ENCODE data around the gene ENTPD2.
A peak's percentile ranks its signal among the peaks of the same experiment; 100 is the strongest.

ENTPD2 gene

GRCh38 chr9:137028263-137029057 is 25.4 kb downstream of the ENTPD2 start:
- Histone ChIP-seq H3K27me3 (replicated peaks; ENCODE audit: control insufficient read depth, insufficient read depth, low read length, poor library complexity, severe bottlenecking) (no peaks in the 10 kb centered on the region), H3K9me3 (ENCODE audit: control insufficient read depth, low read length) (no peaks in the 10 kb centered on the region), H3K4me1 (ENCODE audit: control insufficient read depth, insufficient read depth, low read length, poor library complexity, severe bottlenecking) (peaks cover 64% of the 10 kb centered on the region), H3K36me3 (ENCODE audit: control insufficient read depth, insufficient read depth, low read length) (no peaks in the 10 kb centered on the region), H3K27ac (ENCODE audit: insufficient read depth, low read length, poor library complexity, severe bottlenecking) (peak overlapping the region; percentile 61), H3K4me3 (ENCODE audit: insufficient read depth, low read depth, low read length, poor library complexity, severe bottlenecking) (peak overlapping the region; percentile 67)
- peak; percentile 52 to 63 (median 55) for DNase-seq

GRCh38 chr9:137027369-137028262 is 26.2 kb downstream of the ENTPD2 start, which contains the start of gene ABCA2:
Gene ABCA2, minus strand, starts transcription at chr9:137028237. Its CDS starts 97 bp downstream, at chr9:137028140.
- H3K9me3 ChIP-seq (ENCODE audit: control insufficient read depth, low read length): no peaks in the 10 kb centered on the region
- H3K27ac ChIP-seq (ENCODE audit: insufficient read depth, low read length, poor library complexity, severe bottlenecking): peak within 1 kb of the TSS; percentile 61
- peak in 1 of 3 donors; percentile 55 for DNase-seq
- peaks cover 59% of the 10 kb centered on the region for H3K4me1 ChIP-seq (ENCODE audit: control insufficient read depth, insufficient read depth, low read length, poor library complexity, severe bottlenecking)
- peak within 1 kb of the TSS; percentile 67 for H3K4me3 ChIP-seq (ENCODE audit: insufficient read depth, low read depth, low read length, poor library complexity, severe bottlenecking)
- H3K36me3 ChIP-seq (ENCODE audit: control insufficient read depth, insufficient read depth, low read length): no peaks in the 10 kb centered on the region
- H3K27me3 ChIP-seq (replicated peaks; ENCODE audit: control insufficient read depth, insufficient read depth, low read length, poor library complexity, severe bottlenecking): no peaks in the 10 kb centered on the region

DNA sequence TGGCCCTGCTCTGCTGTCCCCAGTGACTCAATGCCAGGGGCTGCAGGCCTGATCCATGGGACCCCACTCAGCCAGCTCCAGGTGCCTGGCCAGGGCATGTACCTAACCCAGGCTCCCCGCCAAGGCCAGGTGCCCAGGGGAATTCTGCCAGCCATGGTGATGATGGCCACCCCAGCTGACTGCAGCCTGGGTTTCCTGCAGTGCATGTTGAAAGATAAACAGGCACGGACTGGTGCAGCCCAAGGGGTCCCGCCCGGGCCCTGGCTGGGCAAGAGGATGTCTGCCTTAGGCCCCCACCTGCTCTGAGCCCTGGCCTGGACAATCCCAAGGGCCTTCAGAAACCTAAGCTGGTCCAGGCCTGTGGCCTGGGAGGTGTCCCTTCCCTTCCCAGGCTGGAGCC is 27.0 kb downstream of the ENTPD2 start:
- Histone ChIP-seq H3K4me3 (ENCODE audit: insufficient read depth, low read depth, low read length, poor library complexity, severe bottlenecking) (no peak overlapping the region), H3K4me1 (ENCODE audit: control insufficient read depth, insufficient read depth, low read length, poor library complexity, severe bottlenecking) (peaks cover 51% of the 10 kb centered on the region), H3K36me3 (ENCODE audit: control insufficient read depth, insufficient read depth, low read length) (no peaks in the 10 kb centered on the region), H3K27ac (ENCODE audit: insufficient read depth, low read length, poor library complexity, severe bottlenecking) (no peak overlapping the region), H3K27me3 (replicated peaks; ENCODE audit: control insufficient read depth, insufficient read depth, low read length, poor library complexity, severe bottlenecking) (no peaks in the 10 kb centered on the region), H3K9me3 (ENCODE audit: control insufficient read depth, low read length) (no peaks in the 10 kb centered on the region)
- no peak for DNase-seq

GRCh38 chr9:137026384-137026783 is 27.5 kb downstream of the ENTPD2 start:
- H3K4me3 ChIP-seq (ENCODE audit: insufficient read depth, low read depth, low read length, poor library complexity, severe bottlenecking): no peak overlapping the region
- peaks cover 47% of the 10 kb centered on the region for H3K4me1 ChIP-seq (ENCODE audit: control insufficient read depth, insufficient read depth, low read length, poor library complexity, severe bottlenecking)
- H3K9me3 ChIP-seq (ENCODE audit: control insufficient read depth, low read length): no peaks in the 10 kb centered on the region
- DNase-seq: no peak
- no peaks in the 10 kb centered on the region for H3K27me3 ChIP-seq (replicated peaks; ENCODE audit: control insufficient read depth, insufficient read depth, low read length, poor library complexity, severe bottlenecking)
- H3K27ac ChIP-seq (ENCODE audit: insufficient read depth, low read length, poor library complexity, severe bottlenecking): no peak overlapping the region
- H3K36me3 ChIP-seq (ENCODE audit: control insufficient read depth, insufficient read depth, low read length): no peaks in the 10 kb centered on the region

- DNase-seq: no peak
- Histone ChIP-seq H3K4me1 (ENCODE audit: control insufficient read depth, insufficient read depth, low read length, poor library complexity, severe bottlenecking) (peaks cover 39% of the 10 kb centered on the region), H3K27ac (ENCODE audit: insufficient read depth, low read length, poor library complexity, severe bottlenecking) (no peak overlapping the region), H3K9me3 (ENCODE audit: control insufficient read depth, low read length) (no peaks in the 10 kb centered on the region), H3K27me3 (replicated peaks; ENCODE audit: control insufficient read depth, insufficient read depth, low read length, poor library complexity, severe bottlenecking) (no peaks in the 10 kb centered on the region), H3K36me3 (ENCODE audit: control insufficient read depth, insufficient read depth, low read length) (no peaks in the 10 kb centered on the region), H3K4me3 (ENCODE audit: insufficient read depth, low read depth, low read length, poor library complexity, severe bottlenecking) (no peak overlapping the region)
These were observed 28.3 kb downstream of the ENTPD2 start for GRCh38 chr9:137025517-137025966.

- no peak overlapping the region for H3K4me3 ChIP-seq (ENCODE audit: insufficient read depth, low read depth, low read length, poor library complexity, severe bottlenecking)
- peaks cover 19% of the 10 kb centered on the region for H3K4me1 ChIP-seq (ENCODE audit: control insufficient read depth, insufficient read depth, low read length, poor library complexity, severe bottlenecking)
- no peak for DNase-seq
- H3K27ac ChIP-seq (ENCODE audit: insufficient read depth, low read length, poor library complexity, severe bottlenecking): no peak overlapping the region
- no peaks in the 10 kb centered on the region for H3K9me3 ChIP-seq (ENCODE audit: control insufficient read depth, low read length)
- no peaks in the 10 kb centered on the region for H3K27me3 ChIP-seq (replicated peaks; ENCODE audit: control insufficient read depth, insufficient read depth, low read length, poor library complexity, severe bottlenecking)
- H3K36me3 ChIP-seq (ENCODE audit: control insufficient read depth, insufficient read depth, low read length): no peaks in the 10 kb centered on the region
These were observed 30.3 kb downstream of the ENTPD2 start for GRCh38 chr9:137023583-137023991.

- Histone ChIP-seq H3K4me3 (ENCODE audit: insufficient read depth, low read depth, low read length, poor library complexity, severe bottlenecking) (no peak overlapping the region), H3K36me3 (ENCODE audit: control insufficient read depth, insufficient read depth, low read length) (no peaks in the 10 kb centered on the region), H3K9me3 (ENCODE audit: control insufficient read depth, low read length) (no peaks in the 10 kb centered on the region), H3K4me1 (ENCODE audit: control insufficient read depth, insufficient read depth, low read length, poor library complexity, severe bottlenecking) (peaks cover 17% of the 10 kb centered on the region), H3K27ac (ENCODE audit: insufficient read depth, low read length, poor library complexity, severe bottlenecking) (no peak overlapping the region), H3K27me3 (replicated peaks; ENCODE audit: control insufficient read depth, insufficient read depth, low read length, poor library complexity, severe bottlenecking) (no peaks in the 10 kb centered on the region)
- DNase-seq: no peak
These were observed 30.7 kb downstream of the ENTPD2 start for GRCh38 chr9:137023157-137023556.

GRCh38 chr9:137022662-137023008 is 31.2 kb downstream of the ENTPD2 start:
- Histone ChIP-seq H3K27me3 (replicated peaks; ENCODE audit: control insufficient read depth, insufficient read depth, low read length, poor library complexity, severe bottlenecking) (no peaks in the 10 kb centered on the region), H3K4me3 (ENCODE audit: insufficient read depth, low read depth, low read length, poor library complexity, severe bottlenecking) (no peak overlapping the region), H3K9me3 (ENCODE audit: control insufficient read depth, low read length) (no peaks in the 10 kb centered on the region), H3K27ac (ENCODE audit: insufficient read depth, low read length, poor library complexity, severe bottlenecking) (no peak overlapping the region), H3K4me1 (ENCODE audit: control insufficient read depth, insufficient read depth, low read length, poor library complexity, severe bottlenecking) (peaks cover 17% of the 10 kb centered on the region), H3K36me3 (ENCODE audit: control insufficient read depth, insufficient read depth, low read length) (peaks cover 3% of the 10 kb centered on the region)
- no peak for DNase-seq

DNA sequence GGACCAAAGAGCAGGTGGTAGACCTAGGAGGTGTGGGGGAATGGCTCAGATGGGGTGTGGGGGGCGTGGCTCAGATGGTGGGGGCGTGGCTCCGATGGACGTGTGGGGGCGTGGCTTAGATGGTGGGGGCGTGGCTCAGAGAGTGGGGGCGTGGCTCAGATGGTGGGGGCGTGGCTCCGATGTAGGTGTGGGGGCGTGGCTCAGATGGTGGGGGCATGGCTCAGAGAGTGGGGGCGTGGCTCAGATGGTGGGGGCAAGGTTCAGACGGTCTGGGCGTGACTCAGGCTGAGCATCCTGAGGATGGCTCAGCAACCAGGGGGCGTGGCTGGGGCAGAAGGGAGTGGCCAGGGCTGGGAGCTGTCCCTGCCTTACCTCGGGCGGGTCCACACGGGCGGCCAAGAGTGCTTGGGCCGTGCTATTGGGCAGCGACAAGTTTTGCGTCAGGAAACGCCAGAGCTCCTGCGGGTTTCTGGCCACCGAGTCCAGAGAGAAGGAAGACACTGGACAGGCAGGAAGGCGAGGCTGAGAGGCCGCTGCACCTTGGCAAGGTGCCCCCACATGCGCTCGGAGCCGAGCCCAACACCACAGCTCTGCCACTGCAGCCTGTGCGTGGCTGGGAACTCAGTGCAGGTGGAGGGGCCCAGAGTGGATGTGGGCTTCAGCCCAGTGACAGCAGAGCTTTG is 31.7 kb downstream of the ENTPD2 start:
- peaks cover 7% of the 10 kb centered on the region for H3K36me3 ChIP-seq (ENCODE audit: control insufficient read depth, insufficient read depth, low read length)

More for the DNA sequence above, 31.7 kb downstream of the ENTPD2 start:
- Histone ChIP-seq H3K9me3 (ENCODE audit: control insufficient read depth, low read length) (no peaks in the 10 kb centered on the region), H3K27me3 (replicated peaks; ENCODE audit: control insufficient read depth, insufficient read depth, low read length, poor library complexity, severe bottlenecking) (no peaks in the 10 kb centered on the region), H3K4me1 (ENCODE audit: control insufficient read depth, insufficient read depth, low read length, poor library complexity, severe bottlenecking) (peaks cover 12% of the 10 kb centered on the region), H3K27ac (ENCODE audit: insufficient read depth, low read length, poor library complexity, severe bottlenecking) (peak overlapping the region; percentile 37), H3K4me3 (ENCODE audit: insufficient read depth, low read depth, low read length, poor library complexity, severe bottlenecking) (no peak overlapping the region)
- peak; percentile 56 to 77 (median 68) for DNase-seq
